K562 (cell line): ENCODE measurements around the gene HAP1. TPM values are rescaled to one million over a fixed set of nuclear protein-coding genes. Genes with fewer than 3 reads are reported as not detected.

Experiments used
- ARID2 ChIP-seq: fragments of 450-650 bp; IDR thresholded peaks from 2 replicates; pipeline ENCODE4 v1.6.1; 2017; ENCODE audit warnings: antibody characterized with exemption, mild to moderate bottlenecking
- BCL6 ChIP-seq: fragments of 250-450 bp; sonication (Bioruptor Pico); IDR thresholded peaks from 2 replicates; pipeline ENCODE4 v1.4.0; 2020
- BRF2 ChIP-seq: IDR thresholded peaks from 3 replicates; pipeline ENCODE4 v1.6.1; 2011; ENCODE audit warnings: borderline replicate concordance, mild to moderate bottlenecking; ENCODE audit not compliant: insufficient read length, insufficient read depth
- CCAR2 ChIP-seq: fragments of 200-400 bp; formaldehyde crosslinking; IDR thresholded peaks from 2 replicates; pipeline ENCODE4 v1.6.1; 2017; ENCODE audit warnings: mild to moderate bottlenecking, low read depth, low read length
- DNMT1 ChIP-seq: fragments of 450-650 bp; IDR thresholded peaks from 2 replicates; pipeline ENCODE4 v1.6.1; 2016; ENCODE audit warnings: antibody characterized with exemption, mild to moderate bottlenecking
- EWSR1 ChIP-seq: fragments of 450-650 bp; IDR thresholded peaks from 2 replicates; pipeline ENCODE4 v1.6.1; 2018; ENCODE audit warnings: borderline replicate concordance, mild to moderate bottlenecking, low read depth, moderate library complexity; ENCODE audit not compliant: partially characterized antibody
- KDM1A ChIP-seq, 2 experiments: fragments of 450-650 bp; IDR thresholded peaks; 2 replicates each; pipeline ENCODE4 v1.6.1; 2016; ENCODE audit warnings: mild to moderate bottlenecking in 2 of 2
- MTA2 ChIP-seq: fragments of 450-650 bp; IDR thresholded peaks from 2 replicates; pipeline ENCODE4 v1.6.1; 2016; ENCODE audit warnings: low read depth
- NFE2 ChIP-seq: IDR thresholded peaks from 2 replicates; pipeline ENCODE4 v1.6.1; 2014; ENCODE audit warnings: antibody characterized with exemption, low read depth
- NFYB ChIP-seq: IDR thresholded peaks from 2 replicates; pipeline ENCODE4 v1.6.1; 2011; ENCODE audit warnings: mild to moderate bottlenecking, moderate library complexity; ENCODE audit not compliant: insufficient read length; ENCODE audit errors: extremely low read depth
- NR2C2 ChIP-seq, 2 experiments: fragments of 200-800 bp in 1 of 2; sonication (Bioruptor generic) in 1 of 2; sonication (generic) in 1 of 2; formaldehyde crosslinking in 1 of 2; IDR thresholded peaks; 2 replicates each; pipeline versions ENCODE4 v1.6.1 to v1.8.0; 2016 to 2022; ENCODE audit warnings: mild to moderate bottlenecking in 1 of 2, missing compliant biosample characterization in 1 of 2, missing genetic modification characterization in 1 of 2, missing genetic modification reagents in 1 of 2
- POLR2A ChIP-seq: fragments of 450-650 bp; conservative IDR thresholded peaks from 2 replicates; pipeline ENCODE4 v1.6.1; 2016
- POLR2H ChIP-seq: IDR thresholded peaks from 2 replicates; pipeline ENCODE4 v1.6.1; 2016; ENCODE audit warnings: missing genetic modification characterization, low read depth, mild to moderate bottlenecking, control low read depth, missing compliant biosample characterization, moderate library complexity
- RBM39 ChIP-seq: fragments of 200-400 bp; formaldehyde crosslinking; optimal IDR thresholded peaks from 2 replicates; pipeline ENCODE3; 2018; ENCODE audit warnings: low read depth, low read length
- SMAD2 ChIP-seq: fragments of 150-350 bp; IDR thresholded peaks from 2 replicates; pipeline ENCODE4 v1.6.1; 2014; ENCODE audit warnings: low read depth, mild to moderate bottlenecking, low read length
- SNRNP70 ChIP-seq: fragments of 200-400 bp; formaldehyde crosslinking; optimal IDR thresholded peaks from 2 replicates; pipeline ENCODE3; 2017; ENCODE audit warnings: low read depth, low read length
- TBP ChIP-seq: optimal IDR thresholded peaks from 2 replicates; pipeline ENCODE3; 2011; ENCODE audit warnings: low read depth, low read length, improper control_type of control experiment
- TRIM28 ChIP-seq: fragments of 450-650 bp; IDR thresholded peaks from 2 replicates; pipeline ENCODE4 v1.6.1; 2017
- U2AF2 ChIP-seq: fragments of 200-400 bp; formaldehyde crosslinking; optimal IDR thresholded peaks from 2 replicates; pipeline ENCODE3; 2017; ENCODE audit warnings: low read depth, mild to moderate bottlenecking, low read length
- ZNF408 ChIP-seq: fragments of 250-450 bp; sonication (Bioruptor Pico); IDR thresholded peaks from 2 replicates; pipeline ENCODE4 v1.4.0; 2020; ENCODE audit warnings: low read depth, mild to moderate bottlenecking, moderate library complexity
- ZNF609 ChIP-seq: sonication (generic); formaldehyde crosslinking; IDR thresholded peaks from 2 replicates; pipeline ENCODE4 v1.8.1; 2023; ENCODE audit warnings: missing genetic modification reagents, mild to moderate bottlenecking, borderline replicate concordance
- ZNF695 ChIP-seq: fragments of 450-650 bp; formaldehyde crosslinking; IDR thresholded peaks from 2 replicates; pipeline ENCODE4 v1.4.0; 2020; ENCODE audit warnings: mild to moderate bottlenecking, moderate library complexity
- ZNF77 ChIP-seq: fragments of 250-450 bp; sonication (Bioruptor Pico); IDR thresholded peaks from 2 replicates; pipeline ENCODE4 v1.5.0; 2020
- polyA plus RNA-seq, 8 experiments: library from polyadenylated mRNA; depleted of rRNA in 4 of 8; stranded (reverse) in 5 of 8; unstranded in 3 of 8; fragments of >200 nt; fragmentation: Nextera tagmentation in 2 of 8; fragmentation: Illumina TruSeq in 1 of 8; extraction: Ambion mirVana in 2 of 8; extraction: Trizol in 1 of 8; gene quantifications; 2 replicates each; pipeline versions ENCODE4 v1.2.1 to v1.2.3, GENCODE V29; 2011 to 2014; ENCODE audit warnings: inconsistent platforms in 1 of 8, missing spikeins in 1 of 8
- total RNA-seq, 7 experiments: library from RNA; depleted of rRNA in 6 of 7; stranded (reverse); fragments of >200 nt in 6 of 7; fragmentation: Illumina TruSeq in 2 of 7; extraction: Trizol in 2 of 7; gene quantifications; 2 replicates each; pipeline versions ENCODE4 v1.2.1 to v1.2.3, GENCODE V29; 2011 to 2021; ENCODE audit warnings: low replicate concordance in 1 of 7

The HAP1 gene
- total and polyA plus RNA-seq, 9 of the 15 experiments (the other 6 are each of a cell fraction or from before 2014, with no cell fraction given): under 0.01 to 0.09 (median 0.04) TPM; not detected in 6

GRCh38 chr17:41678907-41679739 lies 55.3 kb downstream of the HAP1 start (continued):
- TF ChIP-seq ZNF609 (CRISPR knock-in tag) (no peak), POLR2H (tag) (peak; percentile 96), ZNF77 (CRISPR knock-in tag) (no peak), EWSR1 (no peak), ZNF408 (CRISPR knock-in tag) (no peak), TRIM28 (no peak; the same call in none of the 2 replicates), U2AF2 (no peak), DNMT1 (0 out of 2 replicates have a peak, but pooled peaks have one; percentile 78), POLR2A (no peak), SMAD2 (no peak), NR2C2 (CRISPR knock-in tag; IDR thresholded peaks at IDR 0.05) (no peak), NR2C2 (tag; IDR thresholded peaks at IDR 0.05) (peak; percentile 90), KDM1A (IDR thresholded peaks at IDR 0.05) (peak; percentile 92 to 94), TBP (no peak), BCL6 (CRISPR knock-in tag) (no peak), MTA2 (peak; percentile 75), ARID2 (no peak), ZNF695 (CRISPR knock-in tag) (no peak), SNRNP70 (no peak), NFE2 (peak; percentile 65), NFYB (no peak), CCAR2 (no peak), RBM39 (no peak), BRF2 (no peak)
